A549 (cell line): ENCODE measurements around the gene CATSPERZ.

Experiments used
- CEBPB ChIP-seq, 2 experiments: fragments of >200 bp in 1 of 2; sonication (Bioruptor Twin) in 1 of 2; formaldehyde crosslinking in 1 of 2; IDR thresholded peaks; 2 replicates each; pipeline ENCODE4 v1.6.1; 2012 to 2016
- CTCF ChIP-seq: fragments of >200 bp; sonication (Bioruptor Twin); formaldehyde crosslinking; IDR thresholded peaks from 3 replicates; pipeline ENCODE4 v1.5.1; 2016
- EP300 ChIP-seq, 2 experiments: fragments of >200 bp; sonication (Bioruptor Twin); formaldehyde crosslinking; IDR thresholded peaks; 2 replicates in 1 of 2; 3 replicates in 1 of 2; pipeline ENCODE4 v1.6.1; 2016 to 2017
- NPAS2 ChIP-seq: fragments of 250-450 bp; sonication (Bioruptor Pico); IDR thresholded peaks from 2 replicates; pipeline ENCODE4 v1.8.0; 2022; ENCODE audit warnings: mild to moderate bottlenecking, moderate library complexity, borderline replicate concordance
- PHF8 ChIP-seq: fragments of 200-600 bp; sonication (generic); IDR thresholded peaks from 2 replicates; pipeline ENCODE4 v1.6.1; 2016; ENCODE audit warnings: low read depth, mild to moderate bottlenecking, antibody characterized with exemption, moderate library complexity, borderline replicate concordance
- POLR2A ChIP-seq: IDR thresholded peaks from 2 replicates; pipeline ENCODE4 v1.6.1; 2012; ENCODE audit warnings: mild to moderate bottlenecking, low read length

GRCh38 chr11:64322925-64323260 lies 22.7 kb downstream of the CATSPERZ start:
- TF ChIP-seq CEBPB (IDR thresholded peaks at IDR 0.05): no peak
- no peak for TF ChIP-seq PHF8
- TF ChIP-seq POLR2A: no peak
- no peak for TF ChIP-seq CTCF
- TF ChIP-seq NPAS2 (CRISPR knock-in tag): no peak
- TF ChIP-seq EP300 (IDR thresholded peaks at IDR 0.05): no peak
